DOHH2 (cell line): ENCODE results near the gene CELF1.
A peak's percentile ranks its signal among the peaks of the same experiment; 100 is the strongest.
"Not testable (repeated sequence)": the region's sequence is repeated elsewhere in the genome, so short reads cannot be mapped to it uniquely, and the experiment has no call there.

Source experiments
- H3F3A ChIP-seq: fragments of 200-600 bp; sonication (generic), shearing (Covaris generic); 2 replicates; pipeline ENCODE4 v1.6.0; 2016; ENCODE audit warnings: antibody characterized with exemption, mild to moderate bottlenecking; ENCODE audit not compliant: control insufficient read depth, insufficient read depth
- H3K27ac ChIP-seq: fragments of 200-600 bp; sonication (generic); 2 replicates; pipeline ENCODE4 v1.5.1; 2014; ENCODE audit warnings: low read depth, mild to moderate bottlenecking, low read length, moderate library complexity
- H3K27me3 ChIP-seq: fragments of 200-600 bp; sonication (generic); 2 replicates; pipeline ENCODE4 v1.6.1; 2014; ENCODE audit warnings: mild to moderate bottlenecking, low read length, mixed read lengths; ENCODE audit not compliant: control insufficient read depth
- H3K36me3 ChIP-seq: fragments of 200-600 bp; sonication (generic); 2 replicates; pipeline ENCODE4 v1.6.1; 2014; ENCODE audit warnings: mild to moderate bottlenecking, low read length, moderate library complexity, mixed read lengths; ENCODE audit not compliant: control insufficient read depth
- H3K4me1 ChIP-seq: fragments of 200-600 bp; sonication (generic); 2 replicates; pipeline ENCODE4 v1.6.1; 2014; ENCODE audit warnings: mild to moderate bottlenecking, low read length, mixed read lengths; ENCODE audit not compliant: control insufficient read depth
- H3K4me2 ChIP-seq: fragments of 200-600 bp; sonication (generic); 2 replicates; pipeline ENCODE4 v1.6.0; 2014; ENCODE audit warnings: mild to moderate bottlenecking, low read length, moderate library complexity
- H3K4me3 ChIP-seq: fragments of 200-600 bp; sonication (generic); 2 replicates; pipeline ENCODE4 v1.5.1; 2014; ENCODE audit warnings: mild to moderate bottlenecking, low read length, mixed read lengths
- H3K79me2 ChIP-seq: fragments of 200-600 bp; sonication (generic); 2 replicates; pipeline ENCODE4 v1.6.1; 2014; ENCODE audit warnings: mild to moderate bottlenecking, low read length, mixed read lengths; ENCODE audit not compliant: control insufficient read depth
- H3K9me2 ChIP-seq: fragments of 200-600 bp; sonication (generic); replicated peaks from 2 replicates; pipeline ENCODE4 v1.6.1; 2014; ENCODE audit warnings: mild to moderate bottlenecking, low read length, mixed read lengths; ENCODE audit not compliant: control insufficient read depth
- H3K9me3 ChIP-seq: fragments of 200-600 bp; sonication (generic); 2 replicates; pipeline ENCODE4 v1.6.1; 2014; ENCODE audit warnings: antibody characterized with exemption, low read length, mixed read lengths; ENCODE audit not compliant: control insufficient read depth, insufficient read depth
- H4K20me1 ChIP-seq: fragments of 200-600 bp; sonication (generic); 2 replicates; pipeline ENCODE4 v1.6.0; 2014; ENCODE audit warnings: low read depth, mild to moderate bottlenecking, antibody characterized with exemption, low read length, moderate library complexity; ENCODE audit not compliant: control insufficient read depth, insufficient read depth
- EZH2phosphoT487 ChIP-seq: fragments of 200-600 bp; sonication (generic); IDR thresholded peaks from 2 replicates; pipeline ENCODE4 v1.6.1; 2017; ENCODE audit warnings: borderline replicate concordance, mild to moderate bottlenecking, antibody characterized with exemption, low read length, moderate library complexity, mixed read lengths
- TF ChIP-seq, protein P1 (sequence below): fragments of 200-600 bp; sonication (generic); IDR thresholded peaks from one replicate; pipeline ENCODE4 v1.5.1; 2014; ENCODE audit warnings: antibody characterized with exemption, mild to moderate bottlenecking, low read depth, low read length; ENCODE audit not compliant: poor library complexity, severe bottlenecking

The CELF1 gene

DNA sequence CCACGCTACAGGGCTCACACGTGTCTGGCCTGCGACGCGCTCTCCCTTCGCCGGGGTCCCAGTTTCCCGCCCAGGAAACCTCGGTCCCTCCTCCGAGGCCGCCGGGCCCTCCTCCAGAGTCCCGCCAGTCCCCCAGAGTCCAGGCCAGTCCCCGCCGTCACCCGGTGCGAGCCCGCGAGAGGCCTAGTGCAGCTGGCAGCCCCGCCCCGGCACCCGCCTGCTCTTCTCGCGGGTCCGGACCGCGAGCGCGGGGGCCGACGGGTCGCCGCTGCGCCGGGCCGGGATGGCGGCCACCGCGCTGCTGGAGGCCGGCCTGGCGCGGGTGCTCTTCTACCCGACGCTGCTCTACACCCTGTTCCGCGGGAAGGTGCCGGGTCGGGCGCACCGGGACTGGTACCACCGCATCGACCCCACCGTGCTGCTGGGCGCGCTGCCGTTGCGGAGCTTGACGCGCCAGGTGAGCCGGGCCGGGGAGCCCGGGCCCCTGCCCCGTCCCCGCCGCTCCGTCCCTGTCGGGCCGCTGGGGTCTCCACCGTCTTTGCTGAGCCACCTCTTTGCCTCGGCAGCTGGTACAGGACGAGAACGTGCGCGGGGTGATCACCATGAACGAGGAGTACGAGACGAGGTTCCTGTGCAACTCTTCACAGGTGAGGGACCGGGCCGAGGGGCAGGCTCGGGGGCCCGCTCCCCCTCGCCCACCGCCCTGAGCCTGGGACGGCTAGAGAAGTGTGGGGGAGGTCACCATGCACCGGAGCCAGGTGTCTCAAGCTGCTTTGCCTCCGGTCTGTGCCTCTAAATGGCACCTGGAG, 12.6 kb upstream of the CELF1 start, which contains the start of gene PTPMT1:
PTPMT1 (plus strand) TSS at position 260 of the 809 bp plus-strand sequence; CDS start at position 284, 24 bp downstream.
- H3K36me3 ChIP-seq: peaks cover 25% of the 10 kb centered on the region
- peak within 1 kb of the TSS; percentile 90 for H3K4me2 ChIP-seq
- H3K27me3 ChIP-seq: no peaks in the 10 kb centered on the region
- peak within 1 kb of the TSS; percentile 55 for H3K27ac ChIP-seq
- no peak for TF ChIP-seq EZH2phosphoT487
- TF ChIP-seq, protein P1, sequence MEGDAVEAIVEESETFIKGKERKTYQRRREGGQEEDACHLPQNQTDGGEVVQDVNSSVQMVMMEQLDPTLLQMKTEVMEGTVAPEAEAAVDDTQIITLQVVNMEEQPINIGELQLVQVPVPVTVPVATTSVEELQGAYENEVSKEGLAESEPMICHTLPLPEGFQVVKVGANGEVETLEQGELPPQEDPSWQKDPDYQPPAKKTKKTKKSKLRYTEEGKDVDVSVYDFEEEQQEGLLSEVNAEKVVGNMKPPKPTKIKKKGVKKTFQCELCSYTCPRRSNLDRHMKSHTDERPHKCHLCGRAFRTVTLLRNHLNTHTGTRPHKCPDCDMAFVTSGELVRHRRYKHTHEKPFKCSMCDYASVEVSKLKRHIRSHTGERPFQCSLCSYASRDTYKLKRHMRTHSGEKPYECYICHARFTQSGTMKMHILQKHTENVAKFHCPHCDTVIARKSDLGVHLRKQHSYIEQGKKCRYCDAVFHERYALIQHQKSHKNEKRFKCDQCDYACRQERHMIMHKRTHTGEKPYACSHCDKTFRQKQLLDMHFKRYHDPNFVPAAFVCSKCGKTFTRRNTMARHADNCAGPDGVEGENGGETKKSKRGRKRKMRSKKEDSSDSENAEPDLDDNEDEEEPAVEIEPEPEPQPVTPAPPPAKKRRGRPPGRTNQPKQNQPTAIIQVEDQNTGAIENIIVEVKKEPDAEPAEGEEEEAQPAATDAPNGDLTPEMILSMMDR: no peak
- H3K9me2 ChIP-seq: no peaks in the 10 kb centered on the region
- H3K79me2 ChIP-seq: peaks cover 62% of the 10 kb centered on the region
- 0 out of 2 replicates have a peak, but pooled peaks cover 3% of the 10 kb centered on the region for H3F3A ChIP-seq
- peak within 1 kb of the TSS; percentile 99 for H3K4me3 ChIP-seq
- no peaks in the 10 kb centered on the region for H4K20me1 ChIP-seq
- H3K4me1 ChIP-seq: peaks cover 26% of the 10 kb centered on the region
- H3K9me3 ChIP-seq: no peaks in the 10 kb centered on the region

- peak overlapping the region; percentile 90 for H3K4me2 ChIP-seq
- H3K4me3 ChIP-seq: peak overlapping the region; percentile 99
- peak overlapping the region; percentile 55 for H3K27ac ChIP-seq
- H3K36me3 ChIP-seq: peaks cover 19% of the 10 kb centered on the region
- no peaks in the 10 kb centered on the region for H4K20me1 ChIP-seq
- H3K27me3 ChIP-seq: no peaks in the 10 kb centered on the region
- peaks cover 56% of the 10 kb centered on the region for H3K79me2 ChIP-seq
- TF ChIP-seq EZH2phosphoT487: no peak
- TF ChIP-seq, protein P1: no peak
- no peaks in the 10 kb centered on the region for H3K9me3 ChIP-seq
- 0 out of 2 replicates have a peak, but pooled peaks cover 3% of the 10 kb centered on the region for H3F3A ChIP-seq
- H3K4me1 ChIP-seq: peaks cover 26% of the 10 kb centered on the region
- H3K9me2 ChIP-seq: no peaks in the 10 kb centered on the region
Measured at GRCh38 chr11:47564933-47565339, 12.0 kb upstream of the CELF1 start.

DNA sequence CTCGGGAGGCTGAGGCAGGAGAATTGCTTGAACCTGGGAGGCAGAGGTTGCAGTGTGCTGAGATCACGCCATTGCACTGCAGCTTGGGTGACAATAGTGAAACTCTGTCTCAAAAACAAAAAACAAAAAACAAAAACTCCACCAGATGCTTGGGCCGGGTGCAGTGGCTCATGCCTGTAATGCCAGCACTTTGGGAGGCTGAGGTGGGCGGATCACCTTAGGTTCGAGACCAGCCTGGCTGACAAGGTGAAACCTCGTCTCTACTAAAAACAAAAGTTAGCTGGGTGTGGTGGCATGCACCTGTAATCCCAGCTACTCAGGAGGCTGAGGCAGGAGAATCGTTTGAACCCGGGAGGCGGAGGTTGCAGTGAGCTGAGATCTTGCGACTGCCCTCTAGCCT, 11.4 kb upstream of the CELF1 start:
- not testable (repeated sequence) for H3F3A ChIP-seq, H3K27me3 ChIP-seq, H3K9me3 ChIP-seq, H4K20me1 ChIP-seq, H3K9me2 ChIP-seq, H3K27ac ChIP-seq
- H3K79me2 ChIP-seq: peaks cover 50% of the 10 kb centered on the region
- H3K36me3 ChIP-seq: peaks cover 13% of the 10 kb centered on the region
- peak overlapping the region; percentile 90 for H3K4me2 ChIP-seq
- H3K4me1 ChIP-seq: peaks cover 26% of the 10 kb centered on the region
- peak overlapping the region; percentile 99 for H3K4me3 ChIP-seq

DNA sequence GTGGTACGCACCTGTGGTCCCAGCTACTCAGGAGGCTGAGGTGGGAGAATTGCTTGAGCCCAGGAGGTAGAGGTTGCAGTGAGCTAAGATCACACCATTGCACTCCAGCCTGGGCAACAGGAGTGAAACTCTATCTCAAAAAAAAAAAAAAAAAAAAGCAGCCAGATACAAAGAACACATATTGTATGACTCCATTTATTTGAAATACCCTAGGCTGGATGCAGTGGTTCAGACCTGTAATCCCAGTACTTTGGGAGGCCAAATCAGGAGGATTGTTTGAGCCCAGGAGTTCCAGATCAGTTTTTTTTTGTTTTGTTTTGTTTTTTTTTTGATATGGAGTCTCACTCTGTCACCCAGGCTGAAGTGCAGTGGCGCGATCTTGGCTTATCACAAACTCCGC, 9.5 kb upstream of the CELF1 start:
- not testable (repeated sequence) for H3K9me2 ChIP-seq, H3F3A ChIP-seq, H4K20me1 ChIP-seq, H3K27me3 ChIP-seq, H3K4me2 ChIP-seq, H3K27ac ChIP-seq, H3K36me3 ChIP-seq, H3K4me3 ChIP-seq, H3K9me3 ChIP-seq
- peaks cover 32% of the 10 kb centered on the region for H3K79me2 ChIP-seq
- peaks cover 26% of the 10 kb centered on the region for H3K4me1 ChIP-seq
